Stomach (tissue), 9 donors: Measurements from ENCODE around the gene MCF2L. TPM values are rescaled to one million over a fixed set of nuclear protein-coding genes. Genes with fewer than 3 reads are reported as not detected.

Experiments
- DNase-seq, 2 donors: peaks; one replicate each; pipeline versions ENCODE4 v3.0.0 to v3.0.0-alpha.2; 2013 to 2019
- H3K27ac ChIP-seq, 5 donors: fragments of 200-600 bp in 4 of 5; sonication (generic) in 4 of 5; one replicate each; pipeline ENCODE4 v1.5.1; 2013 to 2019; ENCODE audit warnings: mild to moderate bottlenecking in 1 of 5, moderate library complexity in 1 of 5
- H3K27me3 ChIP-seq, 3 donors: fragments of 200-600 bp; sonication (generic); one replicate each; pipeline ENCODE4 v1.5.1; 2017 to 2019; ENCODE audit warnings: mixed run types in 1 of 3
- H3K36me3 ChIP-seq, 4 donors: fragments of 200-600 bp; sonication (generic); 1 replicate in 3 of 4; 2 replicates in 1 of 4; pipeline ENCODE4 v1.5.1; 2016 to 2019
- H3K4me1 ChIP-seq, 4 donors: fragments of 200-600 bp; sonication (generic); one replicate each; pipeline ENCODE4 v1.5.1; 2016 to 2019
- H3K4me3 ChIP-seq, 4 donors: fragments of 200-600 bp; sonication (generic) in 3 of 4; one replicate each; pipeline ENCODE4 v1.5.1; 2016 to 2019; ENCODE audit warnings: mild to moderate bottlenecking in 1 of 4
- H3K9me3 ChIP-seq, 4 donors: fragments of 200-600 bp; sonication (generic); one replicate each; pipeline ENCODE4 v1.5.1; 2016 to 2019
- CTCF ChIP-seq, 7 experiments: fragments of 450-650 bp in 4 of 7; fragments of 200-600 bp in 3 of 7; sonication (generic) in 3 of 7; IDR thresholded peaks; one replicate each; pipeline ENCODE4 v1.5.1; 2016 to 2019; ENCODE audit warnings: antibody characterized with exemption in 7 of 7, control low read depth in 2 of 7, mild to moderate bottlenecking in 1 of 7
- EP300 ChIP-seq: sonication (generic); formaldehyde crosslinking; IDR thresholded peaks from one replicate; pipeline ENCODE4 v1.6.1; 2017; ENCODE audit warnings: antibody characterized with exemption
- POLR2A ChIP-seq, 4 donors: fragments of 450-650 bp; IDR thresholded peaks; one replicate each; pipeline ENCODE4 v1.6.1; 2016; ENCODE audit warnings: antibody characterized with exemption in 4 of 4, control low read depth in 2 of 4, mild to moderate bottlenecking in 1 of 4, moderate library complexity in 1 of 4
- POLR2AphosphoS5 ChIP-seq, 3 donors: sonication (generic); formaldehyde crosslinking; IDR thresholded peaks; one replicate each; pipeline ENCODE4 v1.6.1; 2016; ENCODE audit warnings: antibody characterized with exemption in 3 of 3
- WGBS, 5 donors: extraction: QIAGEN DNeasy Blood & Tissue Kit in 3 of 5; methylation state at CpG; one replicate each; pipeline versions ENCODE4 v1.1.5 to v1.1.7; 2013 to 2018; 5-methylcytosine and 5-hydroxymethylcytosine counted together
- intact Hi-C: fragments of 100-400 bp; cut with DNase I; formaldehyde crosslinking; loops from one replicate; pipeline ENCODE4 v1.15.1; 2023; ENCODE audit warnings: low total_unique reads
- polyA plus RNA-seq, 3 donors: library from polyadenylated mRNA; stranded (reverse); fragments of 200-250 nt; gene quantifications; one replicate each; pipeline ENCODE4 v1.2.3, GENCODE V29; 2013
- total RNA-seq, 5 donors: library from RNA; depleted of rRNA; stranded (reverse); fragments of >200 nt; gene quantifications; one replicate each; pipeline versions ENCODE4 v1.1.0 to v1.2.3, GENCODE V29; 2014 to 2016
- donor health status: healthy with polysubstance abuse.
- donor health status: Bipolar disorder and iron deficiency.
- donor health status: healthy.

MCF2L gene
- total and polyA plus RNA-seq, 8 donors: 10.8 to 363 (median 39.4) TPM

GRCh38 chr13:113022745-113023574, 53.9 kb downstream of the MCF2L start:
- Histone ChIP-seq H3K4me1 (peaks cover 6 to 13% (median 10%) of the 10 kb centered on the region in 4 donors), H3K27me3 (peaks cover 0 to 8% (median 0%) of the 10 kb centered on the region in 3 donors), H3K27ac (no peak overlapping the region), H3K4me3 (no peak overlapping the region), H3K9me3 (no peaks in the 10 kb centered on the region), H3K36me3 (peaks cover 0 to 23% (median 15%) of the 10 kb centered on the region in 4 donors)
- no peak for TF ChIP-seq POLR2A (IDR thresholded peaks at IDR 0.05)
- no peak for TF ChIP-seq CTCF (IDR thresholded peaks at IDR 0.05)
- TF ChIP-seq POLR2AphosphoS5 (IDR thresholded peaks at IDR 0.05): no peak
- TF ChIP-seq EP300: no peak
- intact Hi-C loops: no loop called here
- DNase-seq: peak in 1 of 2 donors; percentile 77
- 46 to 58% (median 56%) methylated on average over 36 to 39 of the region's 39 CpGs for WGBS, 5 donors

- H3K4me1 ChIP-seq: peaks cover 6 to 13% (median 10%) of the 10 kb centered on the region in 4 donors
- no peak for DNase-seq
- H3K9me3 ChIP-seq: no peaks in the 10 kb centered on the region
- WGBS, 5 donors: 72 to 94% (median 84%) methylated on average over 13 to 16 of the region's 16 CpGs
- TF ChIP-seq POLR2AphosphoS5 (IDR thresholded peaks at IDR 0.05) (no peak), CTCF (IDR thresholded peaks at IDR 0.05) (no peak), EP300 (no peak), POLR2A (IDR thresholded peaks at IDR 0.05) (no peak)
- H3K27ac ChIP-seq: no peak overlapping the region
- no peak overlapping the region for H3K4me3 ChIP-seq
- intact Hi-C loops: no loop called here
- H3K36me3 ChIP-seq: peaks cover 0 to 14% (median 7%) of the 10 kb centered on the region in 4 donors
- H3K27me3 ChIP-seq: peaks cover 0 to 8% (median 0%) of the 10 kb centered on the region in 3 donors
Observed at GRCh38 chr13:113023694-113024430, 54.8 kb downstream of the MCF2L start.

GRCh38 chr13:113024466-113024865, 55.5 kb downstream of the MCF2L start:
- Histone ChIP-seq H3K4me3 (no peak overlapping the region), H3K36me3 (peaks cover 0 to 10% (median 2%) of the 10 kb centered on the region in 4 donors), H3K27ac (no peak overlapping the region), H3K4me1 (peaks cover 6 to 13% (median 10%) of the 10 kb centered on the region in 4 donors), H3K9me3 (no peaks in the 10 kb centered on the region), H3K27me3 (peaks cover 0 to 8% (median 0%) of the 10 kb centered on the region in 3 donors)
- intact Hi-C loops: no loop called here
- no peak for TF ChIP-seq EP300
- TF ChIP-seq CTCF (IDR thresholded peaks at IDR 0.05): no peak
- no peak for TF ChIP-seq POLR2AphosphoS5 (IDR thresholded peaks at IDR 0.05)
- TF ChIP-seq POLR2A (IDR thresholded peaks at IDR 0.05): no peak
- DNase-seq: no peak
- WGBS, 5 donors: 81 to 89% (median 88%) methylated on average over 11 to 13 of the region's 13 CpGs

GRCh38 chr13:113026391-113026910, 57.4 kb downstream of the MCF2L start:
- no peak for DNase-seq
- peaks cover 0 to 20% (median 0%) of the 10 kb centered on the region in 3 donors for H3K27me3 ChIP-seq
- intact Hi-C loops: no loop called here

More at GRCh38 chr13:113026391-113026910, 57.4 kb downstream of the MCF2L start:
- Histone ChIP-seq H3K9me3 (no peaks in the 10 kb centered on the region), H3K4me1 (peaks cover 6 to 13% (median 10%) of the 10 kb centered on the region in 4 donors), H3K27ac (no peak overlapping the region), H3K36me3 (peaks cover 0 to 4% (median 0%) of the 10 kb centered on the region in 4 donors), H3K4me3 (no peak overlapping the region)
- TF ChIP-seq POLR2AphosphoS5 (IDR thresholded peaks at IDR 0.05) (no peak), EP300 (no peak), CTCF (IDR thresholded peaks at IDR 0.05) (no peak), POLR2A (IDR thresholded peaks at IDR 0.05) (no peak)
- WGBS, 5 donors: 73 to 85% (median 74%) methylated on average over 21 of the region's 21 CpGs
